22Rv1 (cell line): Measurements from ENCODE around the gene CATSPERB.
A peak's percentile ranks its signal among the peaks of the same experiment; 100 is the strongest.
"Not testable (repeated sequence)": the region's sequence is repeated elsewhere in the genome, so short reads cannot be mapped to it uniquely, and the experiment has no call there.

Experiments
- H3K27ac ChIP-seq: fragments of 450-650 bp; 2 replicates; pipeline ENCODE4 v1.5.1; 2017
- ZFX ChIP-seq: fragments of 450-650 bp; IDR thresholded peaks from 2 replicates; pipeline ENCODE4 v1.6.1; 2017; ENCODE audit warnings: antibody characterized with exemption, borderline replicate concordance
- TF ChIP-seq, protein P1 (sequence below): fragments of 450-650 bp; IDR thresholded peaks from 2 replicates; pipeline ENCODE4 v1.5.1; 2017; ENCODE audit warnings: mild to moderate bottlenecking

CATSPERB gene

GRCh38 chr14:91545204-91545603 is 186.7 kb downstream of the CATSPERB start:
- 0 out of 2 replicates have a peak overlapping the region, but pooled peaks have one; percentile 27 for H3K27ac ChIP-seq
- no peak for TF ChIP-seq ZFX
- TF ChIP-seq, protein P1, sequence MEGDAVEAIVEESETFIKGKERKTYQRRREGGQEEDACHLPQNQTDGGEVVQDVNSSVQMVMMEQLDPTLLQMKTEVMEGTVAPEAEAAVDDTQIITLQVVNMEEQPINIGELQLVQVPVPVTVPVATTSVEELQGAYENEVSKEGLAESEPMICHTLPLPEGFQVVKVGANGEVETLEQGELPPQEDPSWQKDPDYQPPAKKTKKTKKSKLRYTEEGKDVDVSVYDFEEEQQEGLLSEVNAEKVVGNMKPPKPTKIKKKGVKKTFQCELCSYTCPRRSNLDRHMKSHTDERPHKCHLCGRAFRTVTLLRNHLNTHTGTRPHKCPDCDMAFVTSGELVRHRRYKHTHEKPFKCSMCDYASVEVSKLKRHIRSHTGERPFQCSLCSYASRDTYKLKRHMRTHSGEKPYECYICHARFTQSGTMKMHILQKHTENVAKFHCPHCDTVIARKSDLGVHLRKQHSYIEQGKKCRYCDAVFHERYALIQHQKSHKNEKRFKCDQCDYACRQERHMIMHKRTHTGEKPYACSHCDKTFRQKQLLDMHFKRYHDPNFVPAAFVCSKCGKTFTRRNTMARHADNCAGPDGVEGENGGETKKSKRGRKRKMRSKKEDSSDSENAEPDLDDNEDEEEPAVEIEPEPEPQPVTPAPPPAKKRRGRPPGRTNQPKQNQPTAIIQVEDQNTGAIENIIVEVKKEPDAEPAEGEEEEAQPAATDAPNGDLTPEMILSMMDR, result no peak

DNA sequence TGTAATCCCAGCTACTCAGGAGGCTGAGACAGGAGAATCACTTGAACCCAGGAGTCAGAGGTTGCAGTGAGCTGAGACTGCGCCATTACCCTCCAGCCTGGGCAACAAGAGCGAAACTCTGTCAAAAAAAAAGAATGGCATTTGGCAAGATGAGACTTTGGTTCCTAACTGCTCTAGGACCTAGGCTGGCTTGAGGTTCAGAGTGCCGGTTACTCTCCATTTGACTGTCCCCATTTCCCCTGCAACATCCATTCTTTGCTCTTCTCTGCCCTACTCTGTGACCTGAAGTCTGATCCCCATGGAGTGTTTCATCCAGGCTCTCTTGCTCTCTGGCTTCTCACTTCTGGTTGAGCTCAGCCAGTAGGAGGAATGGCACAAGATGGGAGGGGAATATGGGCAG is 195.6 kb downstream of the CATSPERB start:
- H3K27ac ChIP-seq, result no peak overlapping the region
- TF ChIP-seq ZFX, result no peak
- TF ChIP-seq, protein P1, result no peak

GRCh38 chr14:91534059-91534458 is 197.8 kb downstream of the CATSPERB start:
- not testable (repeated sequence) for H3K27ac ChIP-seq

DNA sequence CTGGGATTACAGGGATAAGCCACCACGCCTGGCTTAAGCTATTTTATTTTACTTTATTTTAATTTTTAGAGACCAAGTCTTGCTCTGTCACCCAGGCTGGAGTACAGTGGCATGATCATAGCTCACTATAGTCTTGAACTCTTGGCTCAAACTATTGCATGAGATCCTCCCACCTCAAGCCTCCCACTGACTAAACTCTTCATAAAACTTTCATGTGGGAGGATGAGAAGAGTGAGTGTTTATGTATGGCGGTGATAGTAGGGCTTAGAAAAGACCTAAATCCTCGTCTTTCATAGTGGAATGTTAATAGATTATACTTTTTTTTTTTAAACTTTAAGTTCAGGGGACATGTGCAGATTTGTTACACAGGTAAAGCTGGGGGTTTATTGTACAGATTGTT is 198.3 kb downstream of the CATSPERB start:
- H3K27ac ChIP-seq, result no peak overlapping the region
- TF ChIP-seq, protein P1, result no peak
- no peak for TF ChIP-seq ZFX
